ENCODE results near the gene CASS4. TPM values are rescaled to one million over a fixed set of nuclear protein-coding genes. Genes with fewer than 3 reads are reported as not detected.

CASS4 gene
- total RNA-seq, 1 experiment from 2014 or later, result 0.17 TPM

- RAD21 ChIA-PET (ENCODE audit: low non-redundant PET in 1 of 2, low total read pairs in 2 of 2, uncharacterized antibody in 2 of 2, unreplicated experiment in 2 of 2), result no interaction called here
Observed at GRCh38 chr20:56439771-56440291, 27.8 kb downstream of the CASS4 start.

More at GRCh38 chr20:56439771-56440291, 27.8 kb downstream of the CASS4 start:
- no peak overlapping the region for H3K4me2 ChIP-seq (ENCODE audit: low read length)
- H3K36me3 ChIP-seq (ENCODE audit: control insufficient read depth in 1 of 2, insufficient read depth in 2 of 2, low read length in 2 of 2), result no peaks in the 10 kb centered on the region
- H3K9me2 ChIP-seq (ENCODE audit: insufficient read depth), result no peaks in the 10 kb centered on the region
- H4K20me1 ChIP-seq (ENCODE audit: insufficient read depth), result no peaks in the 10 kb centered on the region
- no peak overlapping the region for H3K4me3 ChIP-seq (replicated peaks in 1 of 2; ENCODE audit: low read depth in 1 of 2, low read length in 2 of 2)
- no peaks in the 10 kb centered on the region for H3K9me3 ChIP-seq (ENCODE audit: control insufficient read depth in 1 of 2, insufficient read depth in 1 of 2, low read depth in 1 of 2, low read length in 2 of 2)
- TF ChIP-seq EGR1 (IDR thresholded peaks at IDR 0.05; ENCODE audit: low read depth), result no peak
- TF ChIP-seq CBX3 (IDR thresholded peaks at IDR 0.05; ENCODE audit: low read depth), result no peak
- TF ChIP-seq SIN3A (IDR thresholded peaks at IDR 0.05; ENCODE audit: low read depth), result no peak
- no peak for TF ChIP-seq ZBTB33 (IDR thresholded peaks at IDR 0.05; ENCODE audit: extremely low read depth, insufficient replicate concordance, low read length)
- TF ChIP-seq EZH2phosphoT487 (IDR thresholded peaks at IDR 0.05; ENCODE audit: borderline replicate concordance), result no peak
- TF ChIP-seq MAX (IDR thresholded peaks at IDR 0.05), result no peak
- TF ChIP-seq ZFX (IDR thresholded peaks at IDR 0.05), result no peak
- no peak for TF ChIP-seq EZH2 (IDR thresholded peaks at IDR 0.05)
- TF ChIP-seq CEBPB (IDR thresholded peaks at IDR 0.05; ENCODE audit: low read depth), result no peak
- TF ChIP-seq SP1 (IDR thresholded peaks at IDR 0.05; ENCODE audit: low read depth), result no peak
- no peak for TF ChIP-seq YY1 (IDR thresholded peaks at IDR 0.05; ENCODE audit: extremely low read depth, insufficient replicate concordance, low read depth, low read length)
- no peak for TF ChIP-seq POLR2A (IDR thresholded peaks at IDR 0.05; ENCODE audit: borderline replicate concordance, extremely low read depth, insufficient read depth, insufficient read length)
- no peak for TF ChIP-seq JUND (IDR thresholded peaks at IDR 0.05)
- no peak for TF ChIP-seq CTCF (IDR thresholded peaks at IDR 0.05 in 2 of 3, conservative IDR thresholded peaks at IDR 0.05 in 1 of 3; ENCODE audit: borderline replicate concordance in 1 of 3, insufficient read depth in 1 of 3, low read depth in 2 of 3, low read length in 2 of 3)
- TF ChIP-seq POLR2AphosphoS5 (IDR thresholded peaks at IDR 0.05; ENCODE audit: low read depth, low read length), result no peak
- no peak for TF ChIP-seq ATF3 (IDR thresholded peaks at IDR 0.05)
- TF ChIP-seq ZNF274 (IDR thresholded peaks at IDR 0.05; ENCODE audit: low read depth, low read length), result no peak
- POLR2A ChIA-PET, result no interaction called here
- CTCF ChIA-PET, result no interaction called here
- DNase-seq (ENCODE audit: low read depth, low spot score), result no peak
- no peaks in the 10 kb centered on the region for H3K27me3 ChIP-seq (ENCODE audit: insufficient read depth, low read length)
- no TSS peak for BruUV-seq (replicated peaks)
- ATAC-seq, result no peak
- H3K79me2 ChIP-seq (ENCODE audit: insufficient read depth, low read length), result no peaks in the 10 kb centered on the region
- no peak overlapping the region for H3K9ac ChIP-seq (ENCODE audit: low read length)
- no peaks in the 10 kb centered on the region for H3K4me1 ChIP-seq (ENCODE audit: control insufficient read depth in 1 of 2, insufficient read depth in 2 of 2, low read length in 2 of 2)
- H3K27ac ChIP-seq (ENCODE audit: low read depth, low read length), result no peak overlapping the region
- H2AFZ ChIP-seq (ENCODE audit: low read depth, low read length, poor library complexity, severe bottlenecking), result no peak overlapping the region
- intact Hi-C loops (cut with micrococcal nuclease), result no loop called here

All from HCT116 (cell line).